ENCODE data around the gene MID2. TPM values are rescaled to one million over a fixed set of nuclear protein-coding genes. Genes with fewer than 3 reads are reported as not detected.

MID2 gene
- total RNA-seq, 1 donor: 33.2 TPM

DNA sequence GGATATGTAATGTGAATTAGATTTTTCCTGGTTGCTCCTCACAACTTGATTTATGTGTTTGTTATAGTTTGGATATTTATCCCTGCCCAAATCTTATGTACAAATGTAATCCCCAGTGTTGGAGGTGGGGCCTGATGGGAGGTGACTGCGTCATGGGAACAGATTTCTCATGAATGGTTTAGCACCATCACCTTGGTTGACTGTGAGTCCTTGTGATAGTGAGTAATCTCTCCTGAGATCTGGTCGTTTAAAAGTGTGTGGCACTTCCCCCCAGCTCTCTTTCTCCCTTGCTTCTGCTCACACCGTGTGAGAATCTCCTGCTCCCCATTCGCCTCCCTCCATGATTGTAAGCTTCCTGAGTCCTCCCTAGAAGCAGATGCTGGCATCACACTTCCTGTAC, 2.2 kb downstream of the MID2 start:
- no peak for TF ChIP-seq CTCF (IDR thresholded peaks at IDR 0.05; ENCODE audit: insufficient read depth, low read depth, low read length)
- DNase-seq (ENCODE audit: low read depth): peak; percentile 27
- no peak overlapping the region for H3K4me3 ChIP-seq (ENCODE audit: low read depth, low read length)

DNA sequence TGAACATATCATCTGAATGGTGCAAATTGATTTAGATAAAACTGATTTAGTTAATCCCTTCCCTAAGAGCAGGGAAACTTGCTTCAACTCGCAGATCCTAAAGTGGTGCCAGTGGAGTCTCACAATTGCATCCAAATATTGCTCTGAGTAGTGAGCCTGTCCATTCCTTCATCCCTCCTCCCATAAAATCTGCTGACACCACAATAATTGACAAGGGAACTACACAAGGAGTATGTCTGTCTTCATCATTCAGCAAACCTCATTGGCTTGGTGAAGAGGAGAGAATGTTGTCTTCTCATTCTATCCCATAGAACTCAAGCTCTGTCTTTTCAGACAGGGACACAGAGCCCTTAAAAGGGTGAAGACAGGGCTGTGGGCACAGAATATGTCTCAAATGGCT, 4.2 kb downstream of the MID2 start:
- TF ChIP-seq CTCF (IDR thresholded peaks at IDR 0.05; ENCODE audit: insufficient read depth, low read depth, low read length): no peak
- H3K4me3 ChIP-seq (ENCODE audit: low read depth, low read length): no peak overlapping the region
- DNase-seq (ENCODE audit: low read depth): no peak

DNA sequence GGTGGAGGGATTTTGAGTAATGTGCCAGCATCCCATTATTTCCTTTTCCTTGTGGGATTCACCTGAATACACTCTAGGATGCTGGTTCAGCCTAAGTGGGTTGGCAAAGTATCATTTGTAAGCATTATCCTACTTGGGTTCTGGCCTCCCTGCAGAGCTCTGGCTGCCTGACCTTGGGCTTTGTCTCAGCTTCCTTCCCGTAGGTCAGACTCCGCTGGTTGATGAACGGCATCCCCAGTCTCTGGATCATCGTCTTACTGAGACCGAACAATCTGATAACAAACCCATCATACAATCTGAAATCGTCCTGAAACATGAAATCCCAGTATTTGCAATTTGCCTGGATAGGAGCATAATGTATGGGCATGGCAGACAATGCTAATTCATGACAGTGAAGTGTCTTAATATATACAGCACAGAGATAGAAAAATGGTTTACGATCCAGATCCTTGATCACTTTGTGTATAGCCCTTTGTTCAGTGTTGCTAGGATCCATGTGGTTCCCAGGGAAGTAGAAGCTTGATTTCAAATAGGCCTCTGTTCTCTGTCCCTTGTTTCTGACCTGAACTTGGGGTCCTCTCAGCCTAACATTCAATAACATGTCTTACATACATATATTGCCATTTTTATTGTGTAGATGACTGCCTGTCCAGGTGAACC, 5.5 kb downstream of the MID2 start:
- DNase-seq (ENCODE audit: low read depth): no peak
- H3K4me3 ChIP-seq (ENCODE audit: low read depth, low read length): no peak overlapping the region
- no peak for TF ChIP-seq CTCF (IDR thresholded peaks at IDR 0.05; ENCODE audit: insufficient read depth, low read depth, low read length)

- TF ChIP-seq CTCF (IDR thresholded peaks at IDR 0.05; ENCODE audit: insufficient read depth, low read depth, low read length): no peak
- no peak overlapping the region for H3K4me3 ChIP-seq (ENCODE audit: low read depth, low read length)
- DNase-seq (ENCODE audit: low read depth): peak; percentile 37
Measured at GRCh38 chrX:107834275-107835201, 8.9 kb downstream of the MID2 start.

GRCh38 chrX:107836958-107837357, 11.3 kb downstream of the MID2 start:
- H3K4me3 ChIP-seq (ENCODE audit: low read depth, low read length): no peak overlapping the region
- no peak for TF ChIP-seq CTCF (IDR thresholded peaks at IDR 0.05; ENCODE audit: insufficient read depth, low read depth, low read length)

DNA sequence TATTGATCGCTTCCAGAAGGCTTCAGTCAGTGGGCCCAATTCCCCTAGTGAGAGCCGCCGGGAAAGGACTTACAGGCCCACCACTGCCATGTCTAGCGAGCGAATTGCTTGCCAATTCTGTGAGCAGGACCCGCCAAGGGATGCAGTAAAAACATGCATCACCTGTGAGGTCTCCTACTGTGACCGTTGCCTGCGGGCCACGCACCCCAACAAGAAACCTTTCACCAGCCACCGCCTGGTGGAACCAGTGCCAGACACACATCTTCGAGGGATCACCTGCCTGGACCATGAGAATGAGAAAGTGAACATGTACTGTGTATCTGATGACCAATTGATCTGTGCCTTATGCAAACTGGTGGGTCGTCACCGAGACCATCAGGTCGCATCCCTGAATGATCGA, 15.3 kb downstream of the MID2 start:
- no peak for TF ChIP-seq CTCF (IDR thresholded peaks at IDR 0.05; ENCODE audit: insufficient read depth, low read depth, low read length)
- no peak for DNase-seq (ENCODE audit: low read depth)
- no peak overlapping the region for H3K4me3 ChIP-seq (ENCODE audit: low read depth, low read length)

More at GRCh38 chrX:107836958-107837357, 11.3 kb downstream of the MID2 start:
- DNase-seq (ENCODE audit: low read depth): no peak

All from fibroblast of villous mesenchyme (primary cell).